ENCODE results near the gene HOXD4. TPM values are rescaled to one million over a fixed set of nuclear protein-coding genes. Genes with fewer than 3 reads are reported as not detected.
A peak's percentile ranks its signal among the peaks of the same experiment; 100 is the strongest.

The HOXD4 gene
- polyA plus RNA-seq, 1 donor from 2014 or later: not detected

DNA sequence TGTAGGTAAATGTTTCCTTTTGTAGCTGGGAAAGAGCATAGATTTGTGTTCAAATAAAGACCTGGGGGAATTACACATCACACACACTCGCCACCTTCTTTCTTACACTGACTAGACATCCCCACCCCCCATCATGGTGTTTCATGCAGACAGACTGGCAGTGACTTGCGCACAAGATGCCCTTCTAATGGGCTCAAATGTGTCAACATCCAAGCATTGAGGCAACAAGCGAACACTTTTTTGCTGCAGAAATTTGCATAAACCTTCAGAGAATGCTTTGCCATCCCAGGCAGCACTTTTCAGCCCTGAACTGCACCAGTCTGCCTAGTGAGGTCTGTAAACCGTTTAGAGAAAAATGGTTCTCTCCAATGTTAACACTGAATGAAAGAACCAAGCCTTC is 17.3 kb upstream of the HOXD4 start:
- no peak overlapping the region for H3K27ac ChIP-seq (ENCODE audit: low read length)
- TF ChIP-seq EP300 (conservative IDR thresholded peaks at IDR 0.05; ENCODE audit: poor library complexity, severe bottlenecking) (no peak), RAD21 (conservative IDR thresholded peaks at IDR 0.05) (no peak), SMC3 (conservative IDR thresholded peaks at IDR 0.05; ENCODE audit: poor library complexity) (no peak)
- TF ChIP-seq, protein P1, sequence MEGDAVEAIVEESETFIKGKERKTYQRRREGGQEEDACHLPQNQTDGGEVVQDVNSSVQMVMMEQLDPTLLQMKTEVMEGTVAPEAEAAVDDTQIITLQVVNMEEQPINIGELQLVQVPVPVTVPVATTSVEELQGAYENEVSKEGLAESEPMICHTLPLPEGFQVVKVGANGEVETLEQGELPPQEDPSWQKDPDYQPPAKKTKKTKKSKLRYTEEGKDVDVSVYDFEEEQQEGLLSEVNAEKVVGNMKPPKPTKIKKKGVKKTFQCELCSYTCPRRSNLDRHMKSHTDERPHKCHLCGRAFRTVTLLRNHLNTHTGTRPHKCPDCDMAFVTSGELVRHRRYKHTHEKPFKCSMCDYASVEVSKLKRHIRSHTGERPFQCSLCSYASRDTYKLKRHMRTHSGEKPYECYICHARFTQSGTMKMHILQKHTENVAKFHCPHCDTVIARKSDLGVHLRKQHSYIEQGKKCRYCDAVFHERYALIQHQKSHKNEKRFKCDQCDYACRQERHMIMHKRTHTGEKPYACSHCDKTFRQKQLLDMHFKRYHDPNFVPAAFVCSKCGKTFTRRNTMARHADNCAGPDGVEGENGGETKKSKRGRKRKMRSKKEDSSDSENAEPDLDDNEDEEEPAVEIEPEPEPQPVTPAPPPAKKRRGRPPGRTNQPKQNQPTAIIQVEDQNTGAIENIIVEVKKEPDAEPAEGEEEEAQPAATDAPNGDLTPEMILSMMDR (IDR thresholded peaks at IDR 0.05; ENCODE audit: poor library complexity, severe bottlenecking): no peak
- no peaks in the 10 kb centered on the region for H3K79me2 ChIP-seq (replicated peaks; ENCODE audit: insufficient read depth, low read length)

GRCh38 chr2:176135035-176135440 is 16.3 kb upstream of the HOXD4 start:
- H3K9me3 ChIP-seq (ENCODE audit: low read length): peaks cover 4% of the 10 kb centered on the region
- no peaks in the 10 kb centered on the region for H3K36me3 ChIP-seq (ENCODE audit: insufficient read depth, low read length)
- H4K20me1 ChIP-seq (ENCODE audit: insufficient read depth): no peaks in the 10 kb centered on the region
- TF ChIP-seq MXI1 (conservative IDR thresholded peaks at IDR 0.05; ENCODE audit: poor library complexity, severe bottlenecking) (no peak), SMC3 (conservative IDR thresholded peaks at IDR 0.05; ENCODE audit: poor library complexity) (peak; percentile 64), EZH2 (IDR thresholded peaks at IDR 0.05; ENCODE audit: borderline replicate concordance, insufficient read depth, low read length, poor library complexity, severe bottlenecking) (no peak), TAF1 (IDR thresholded peaks at IDR 0.05; ENCODE audit: low read depth) (no peak), RAD21 (conservative IDR thresholded peaks at IDR 0.05) (peak; percentile 53)
- TF ChIP-seq, protein P1 (IDR thresholded peaks at IDR 0.05; ENCODE audit: poor library complexity, severe bottlenecking): peak; percentile 49
- H3F3A ChIP-seq (ENCODE audit: insufficient read depth, low read length, poor library complexity, severe bottlenecking): no peaks in the 10 kb centered on the region
- no peak overlapping the region for H3K9ac ChIP-seq (ENCODE audit: low read length)
- H3K27ac ChIP-seq (ENCODE audit: low read length): no peak overlapping the region
- H3K4me3 ChIP-seq (ENCODE audit: low read length): no peak overlapping the region
- H3K9me2 ChIP-seq (ENCODE audit: insufficient read depth, low read length): no peaks in the 10 kb centered on the region
- no peak overlapping the region for H3K4me2 ChIP-seq (ENCODE audit: low read length)
- H2AFZ ChIP-seq (ENCODE audit: low read depth, low read length): no peak overlapping the region
- no peaks in the 10 kb centered on the region for H3K79me2 ChIP-seq (replicated peaks; ENCODE audit: insufficient read depth, low read length)
- peaks cover 99% of the 10 kb centered on the region for H3K27me3 ChIP-seq (ENCODE audit: insufficient read depth, low read depth, low read length)

More for the DNA sequence above, 17.3 kb upstream of the HOXD4 start:
- H4K20me1 ChIP-seq (ENCODE audit: insufficient read depth): no peaks in the 10 kb centered on the region
- H3F3A ChIP-seq (ENCODE audit: insufficient read depth, low read length, poor library complexity, severe bottlenecking): no peaks in the 10 kb centered on the region
- no peak overlapping the region for H3K4me3 ChIP-seq (ENCODE audit: low read length)
- H3K4me2 ChIP-seq (ENCODE audit: low read length): no peak overlapping the region
- H3K27me3 ChIP-seq (ENCODE audit: insufficient read depth, low read depth, low read length): peaks cover 97% of the 10 kb centered on the region
- H3K9me3 ChIP-seq (ENCODE audit: low read length): no peaks in the 10 kb centered on the region
- H2AFZ ChIP-seq (ENCODE audit: low read depth, low read length): no peak overlapping the region
- no peak overlapping the region for H3K9ac ChIP-seq (ENCODE audit: low read length)
- H3K9me2 ChIP-seq (ENCODE audit: insufficient read depth, low read length): no peaks in the 10 kb centered on the region
- no peaks in the 10 kb centered on the region for H3K36me3 ChIP-seq (ENCODE audit: insufficient read depth, low read length)

DNA sequence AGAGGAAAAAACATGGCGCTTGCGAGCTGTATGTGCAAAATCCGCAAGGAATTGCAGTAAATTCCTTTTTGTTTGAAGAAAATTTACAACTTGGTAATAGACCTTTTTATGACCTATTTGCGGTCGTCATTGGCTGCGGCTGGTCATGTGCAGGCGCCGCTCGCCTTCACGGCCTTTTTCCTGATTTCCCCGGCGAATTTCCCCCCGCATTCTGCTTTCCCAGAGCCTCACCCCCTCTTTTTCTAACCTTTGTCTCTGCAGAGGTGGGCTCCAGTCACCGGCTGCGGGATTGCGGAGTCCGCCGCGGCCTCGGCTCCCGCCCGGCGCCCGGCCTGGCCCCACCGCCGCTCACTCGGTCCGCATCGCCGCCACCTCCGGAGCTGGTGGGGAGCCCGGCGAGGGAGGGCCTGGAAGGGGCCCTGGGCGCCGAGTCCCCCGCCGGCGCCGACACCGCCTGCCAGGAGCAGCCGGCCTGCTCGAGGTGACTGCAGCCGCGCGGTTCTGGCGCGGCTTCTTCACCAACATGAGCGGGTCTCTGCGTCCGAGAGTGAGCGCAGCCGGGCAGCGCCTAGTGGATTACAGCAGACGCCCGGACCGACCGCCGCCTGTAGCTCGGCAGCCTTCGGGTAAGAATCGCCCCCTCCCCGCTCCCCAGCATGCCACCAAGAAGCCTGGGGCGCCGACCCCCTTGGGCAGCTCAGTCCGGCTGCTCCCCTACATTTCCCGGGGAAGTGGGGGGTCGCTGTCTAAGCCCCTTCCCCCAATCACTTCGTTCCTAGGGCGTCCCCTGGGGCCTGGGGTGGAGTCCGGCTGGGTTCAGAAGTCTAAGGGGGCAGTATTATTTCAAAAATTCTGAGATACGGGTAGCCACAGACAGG is 14.7 kb upstream of the HOXD4 start:
- H3K9me3 ChIP-seq (ENCODE audit: low read length): peaks cover 4% of the 10 kb centered on the region
- H2AFZ ChIP-seq (ENCODE audit: low read depth, low read length): no peak overlapping the region
- H3K4me3 ChIP-seq (ENCODE audit: low read length): peak overlapping the region; percentile 60
- H3K4me2 ChIP-seq (ENCODE audit: low read length): no peak overlapping the region
- H3K27me3 ChIP-seq (ENCODE audit: insufficient read depth, low read depth, low read length): peaks cover 100% of the 10 kb centered on the region
- TF ChIP-seq, protein P1 (IDR thresholded peaks at IDR 0.05; ENCODE audit: poor library complexity, severe bottlenecking): no peak
- TF ChIP-seq EZH2 (IDR thresholded peaks at IDR 0.05; ENCODE audit: borderline replicate concordance, insufficient read depth, low read length, poor library complexity, severe bottlenecking): peak; percentile 63
- no peaks in the 10 kb centered on the region for H3K36me3 ChIP-seq (ENCODE audit: insufficient read depth, low read length)
- H4K20me1 ChIP-seq (ENCODE audit: insufficient read depth): no peaks in the 10 kb centered on the region
- no peak overlapping the region for H3K27ac ChIP-seq (ENCODE audit: low read length)
- H3K9ac ChIP-seq (ENCODE audit: low read length): peak overlapping the region; percentile 34
- no peaks in the 10 kb centered on the region for H3F3A ChIP-seq (ENCODE audit: insufficient read depth, low read length, poor library complexity, severe bottlenecking)
- no peaks in the 10 kb centered on the region for H3K9me2 ChIP-seq (ENCODE audit: insufficient read depth, low read length)
- H3K79me2 ChIP-seq (replicated peaks; ENCODE audit: insufficient read depth, low read length): no peaks in the 10 kb centered on the region
